ENCODE results near the gene LYG1.

Gene LYG1

GRCh38 chr2:99260184-99260583 is 40.8 kb downstream of the LYG1 start:
- no peak overlapping the region for H3K4me3 ChIP-seq (ENCODE audit: low read depth, low read length)
- no peak for TF ChIP-seq CTCF (IDR thresholded peaks at IDR 0.05; ENCODE audit: borderline replicate concordance, insufficient read depth, low read depth, low read length)

DNA sequence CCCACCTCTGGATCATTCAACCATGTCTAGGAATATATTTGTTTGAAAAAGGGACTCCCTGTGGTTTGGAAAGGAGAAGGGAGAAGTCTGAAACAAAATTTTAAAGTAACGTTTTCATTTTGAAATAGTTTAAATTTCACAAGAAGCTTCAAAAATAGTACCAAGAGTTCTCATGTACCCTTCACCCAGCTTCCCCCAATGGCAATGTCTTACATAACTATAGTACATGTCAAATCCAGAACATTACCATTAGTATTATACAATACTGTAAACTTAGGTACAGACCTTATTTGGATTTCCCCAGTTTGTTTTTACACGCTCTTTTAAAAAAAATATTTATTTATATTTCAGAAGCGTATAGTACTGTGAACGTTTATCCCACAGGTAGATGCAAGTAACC is 41.5 kb downstream of the LYG1 start:
- H3K4me3 ChIP-seq (ENCODE audit: low read depth, low read length): no peak overlapping the region
- no peak for TF ChIP-seq CTCF (IDR thresholded peaks at IDR 0.05; ENCODE audit: borderline replicate concordance, insufficient read depth, low read depth, low read length)

DNA sequence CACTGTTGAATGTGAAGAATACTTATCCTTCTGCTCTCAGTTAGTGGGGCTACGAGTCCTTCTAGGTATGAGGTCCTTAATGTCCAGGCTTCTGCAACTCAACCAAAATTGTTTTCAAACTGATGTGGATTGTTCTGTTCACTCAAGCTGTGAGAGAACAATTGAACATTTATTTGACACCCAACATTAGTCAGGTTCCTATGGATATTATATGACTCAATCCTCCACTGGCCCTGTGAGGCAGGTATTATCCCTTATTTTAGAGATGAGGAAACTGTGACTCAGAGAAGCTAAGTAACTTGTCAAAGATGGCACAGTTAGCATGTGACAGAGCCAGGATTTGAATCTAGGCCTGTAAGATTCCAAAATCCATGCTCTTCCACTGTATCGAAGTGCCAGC is 44.3 kb downstream of the LYG1 start:
- TF ChIP-seq CTCF (IDR thresholded peaks at IDR 0.05; ENCODE audit: borderline replicate concordance, insufficient read depth, low read depth, low read length): no peak
- H3K4me3 ChIP-seq (ENCODE audit: low read depth, low read length): no peak overlapping the region

- TF ChIP-seq CTCF (IDR thresholded peaks at IDR 0.05; ENCODE audit: borderline replicate concordance, insufficient read depth, low read depth, low read length): no peak
- no peak within 1 kb of the TSS for H3K4me3 ChIP-seq (ENCODE audit: low read depth, low read length)
These were observed 45.3 kb downstream of the LYG1 start, which contains the start of gene LYG2 for GRCh38 chr2:99255491-99256318. LYG2 (minus strand) TSS chr2:99255666; CDS start chr2:99254260, 1,406 bp downstream.

- no peak for TF ChIP-seq CTCF (IDR thresholded peaks at IDR 0.05; ENCODE audit: borderline replicate concordance, insufficient read depth, low read depth, low read length)
- no peak overlapping the region for H3K4me3 ChIP-seq (ENCODE audit: low read depth, low read length)
These were observed 51.0 kb downstream of the LYG1 start for GRCh38 chr2:99249951-99250350.

GRCh38 chr2:99242151-99242550 is 58.8 kb downstream of the LYG1 start:
- TF ChIP-seq CTCF (IDR thresholded peaks at IDR 0.05; ENCODE audit: borderline replicate concordance, insufficient read depth, low read depth, low read length): no peak
- no peak overlapping the region for H3K4me3 ChIP-seq (ENCODE audit: low read depth, low read length)

DNA sequence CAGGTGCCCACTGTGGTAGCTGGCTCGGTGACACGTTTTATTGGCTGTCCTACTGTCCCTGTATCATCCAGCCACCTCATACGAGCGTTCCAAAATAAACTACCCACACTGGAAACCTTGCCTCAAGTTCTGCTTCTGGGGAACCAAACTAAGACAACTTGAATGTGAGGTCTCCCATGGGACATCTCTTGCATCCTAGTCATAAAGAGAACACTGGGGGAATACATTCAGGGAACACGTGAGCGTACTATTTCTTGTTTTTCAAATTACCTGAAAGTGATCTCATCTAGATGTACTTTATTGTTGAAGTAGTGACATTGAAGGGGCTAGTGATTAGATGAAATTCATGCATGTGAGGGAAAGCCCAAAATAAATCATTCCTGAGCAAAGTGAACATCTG is 60.6 kb downstream of the LYG1 start:
- H3K4me3 ChIP-seq (ENCODE audit: low read depth, low read length): no peak overlapping the region
- TF ChIP-seq CTCF (IDR thresholded peaks at IDR 0.05; ENCODE audit: borderline replicate concordance, insufficient read depth, low read depth, low read length): no peak

Data from GM12875 (cell line).